HepG2 (cell line): Measurements from ENCODE around the gene MAN2A2. TPM values are rescaled to one million over a fixed set of nuclear protein-coding genes. Genes with fewer than 3 reads are reported as not detected.

ENCODE experiments used
- ATAC-seq: fragments of 200-7000 bp; cut with Tn5 transposase; 3 replicates; pipeline ENCODE4 v1.9.1; 2020; ENCODE audit warnings: mild to moderate bottlenecking, moderate library complexity
- BruUV-seq: library from RNA; stranded (reverse); fragments of 400-500 nt; replicated peaks from 2 replicates; lab custom pipeline; 2021; lab: Mats Ljungman, UMichigan
- CTCF ChIA-PET: fragments of 300-600 bp; formaldehyde crosslinking; extraction: SDS; loops from one replicate; lab custom pipeline; 2021; ENCODE audit warnings: low total read pairs, inconsistent platforms, low intra/inter-chr PET ratio; lab: Yijun Ruan, JAX
- POLR2A ChIA-PET: fragments of 350-600 bp; sonication (Branson Sonifier 250); formaldehyde crosslinking; loops from one replicate; lab custom pipeline; 2020; ENCODE audit warnings: antibody characterized with exemption, inconsistent platforms; lab: Yijun Ruan, JAX
- DNase-seq: peaks from one replicate; pipeline ENCODE4 v3.0.0-alpha.2; 2015; ENCODE audit warnings: low spot score
- FAIRE-seq: peaks from 3 replicates; lab custom pipeline; 2011; peaks lifted over from hg19 to GRCh38; lab: Jason Lieb, UNC
- H2AFZ ChIP-seq: one replicate; pipeline ENCODE4 v1.6.1; 2011; ENCODE audit warnings: low read length, inconsistent platforms
- H3K27ac ChIP-seq: fragments of 300-600 bp; 3 replicates; pipeline ENCODE4 v1.8.0; 2011; ENCODE audit warnings: mixed run types, mild to moderate bottlenecking, mixed read lengths, low read length, inconsistent platforms; ENCODE audit not compliant: insufficient read depth; ENCODE audit errors: extremely low read length
- H3K27me3 ChIP-seq, 2 experiments: fragments of 200-600 bp in 1 of 2; 2 replicates in 1 of 2; 3 replicates in 1 of 2; pipeline versions ENCODE4 v1.6.0 to v1.8.0; 2011; ENCODE audit warnings: low read length in 2 of 2, mild to moderate bottlenecking in 2 of 2, moderate library complexity in 2 of 2, inconsistent platforms in 1 of 2; ENCODE audit not compliant: insufficient read depth in 2 of 2, control insufficient read depth in 1 of 2
- H3K36me3 ChIP-seq, 2 experiments: fragments of 200-600 bp in 1 of 2; replicated peaks in 1 of 2; 2 replicates in 1 of 2; 3 replicates in 1 of 2; pipeline versions ENCODE4 v1.5.1 to v1.8.0; 2011; ENCODE audit warnings: low read length in 2 of 2, inconsistent platforms in 1 of 2; ENCODE audit not compliant: insufficient read depth in 2 of 2, control insufficient read depth in 1 of 2
- H3K4me1 ChIP-seq: 2 replicates; pipeline ENCODE4 v1.5.1; 2012; ENCODE audit warnings: low read length, inconsistent platforms; ENCODE audit not compliant: insufficient read depth
- H3K4me2 ChIP-seq: 2 replicates; pipeline ENCODE4 v1.6.0; 2011; ENCODE audit warnings: low read depth, low read length, inconsistent platforms
- H3K4me3 ChIP-seq, 3 experiments: fragments of 200-600 bp in 1 of 3; sonication (generic), shearing (Covaris generic) in 1 of 3; replicated peaks in 1 of 3; 2 replicates each; pipeline ENCODE4 v1.5.1; 2011 to 2016; ENCODE audit warnings: low read length in 3 of 3, inconsistent platforms in 2 of 3, low read depth in 2 of 3, mild to moderate bottlenecking in 2 of 3, control low read depth in 1 of 3, mixed read lengths in 1 of 3; ENCODE audit not compliant: insufficient read depth in 1 of 3
- H3K79me2 ChIP-seq: one replicate; pipeline ENCODE4 v1.6.1; 2011; ENCODE audit warnings: low read length, inconsistent platforms; ENCODE audit not compliant: insufficient read depth
- H3K9ac ChIP-seq: 2 replicates; pipeline ENCODE4 v1.6.0; 2011; ENCODE audit warnings: mild to moderate bottlenecking, low read depth, low read length, inconsistent platforms; ENCODE audit not compliant: insufficient read depth
- H3K9me3 ChIP-seq: 2 replicates; pipeline ENCODE4 v1.5.1; 2012; ENCODE audit warnings: mild to moderate bottlenecking, low read length
- H4K20me1 ChIP-seq: 2 replicates; pipeline ENCODE4 v1.6.0; 2011; ENCODE audit warnings: inconsistent platforms, mild to moderate bottlenecking, low read length, moderate library complexity; ENCODE audit not compliant: insufficient read depth
- CCAR2 ChIP-seq: fragments of 200-400 bp; formaldehyde crosslinking; optimal IDR thresholded peaks from 2 replicates; pipeline ENCODE3; 2018; ENCODE audit warnings: low read depth, mild to moderate bottlenecking, low read length, moderate library complexity
- DZIP1 ChIP-seq: sonication (generic); formaldehyde crosslinking; IDR thresholded peaks from 2 replicates; pipeline ENCODE4 v1.5.0; 2020; ENCODE audit warnings: mild to moderate bottlenecking, missing genetic modification reagents
- HIVEP1 ChIP-seq: sonication (generic); formaldehyde crosslinking; IDR thresholded peaks from 2 replicates; pipeline ENCODE4 v1.4.0; 2020; ENCODE audit warnings: mild to moderate bottlenecking, missing genetic modification reagents
- HNF1B ChIP-seq: sonication (generic); formaldehyde crosslinking; IDR thresholded peaks from 2 replicates; pipeline ENCODE4 v1.5.1; 2020; ENCODE audit warnings: mild to moderate bottlenecking, moderate library complexity, missing genetic modification reagents
- MEIS1 ChIP-seq: sonication (generic); formaldehyde crosslinking; IDR thresholded peaks from 2 replicates; pipeline ENCODE4 v1.9.0; 2021; ENCODE audit warnings: mild to moderate bottlenecking, missing genetic modification reagents, moderate library complexity, borderline replicate concordance
- PAXIP1 ChIP-seq: sonication (generic); formaldehyde crosslinking; conservative IDR thresholded peaks from 2 replicates; pipeline ENCODE4 v1.4.0; 2020; ENCODE audit warnings: mild to moderate bottlenecking, missing genetic modification reagents, moderate library complexity
- TFDP2 ChIP-seq: sonication (generic); formaldehyde crosslinking; IDR thresholded peaks from 2 replicates; pipeline ENCODE4 v1.4.0; 2020; ENCODE audit warnings: missing genetic modification reagents
- ZBTB39 ChIP-seq: sonication (generic); formaldehyde crosslinking; IDR thresholded peaks from 2 replicates; pipeline ENCODE4 v1.5.0; 2020; ENCODE audit warnings: missing genetic modification reagents
- ZNF180 ChIP-seq: sonication (generic); formaldehyde crosslinking; IDR thresholded peaks from 2 replicates; pipeline ENCODE4 v1.4.0; 2020; ENCODE audit warnings: low read depth, missing genetic modification reagents, borderline replicate concordance
- ZNF367 ChIP-seq: sonication (generic); formaldehyde crosslinking; IDR thresholded peaks from 2 replicates; pipeline ENCODE4 v1.4.0; 2020; ENCODE audit warnings: missing genetic modification reagents, borderline replicate concordance
- ZNF850 ChIP-seq: sonication (generic); formaldehyde crosslinking; conservative IDR thresholded peaks from 2 replicates; pipeline ENCODE4 v1.9.0; 2021; ENCODE audit warnings: mild to moderate bottlenecking, missing genetic modification reagents
- WGBS: methylation state at CpG from one replicate; pipeline ENCODE4 v1.1.6; 2017; ENCODE audit warnings: low lambda C conversion rate; 5-methylcytosine and 5-hydroxymethylcytosine counted together
- in situ Hi-C: cut with HindIII; loops from 2 replicates; pipeline ENCODE4 v1.10.0; 2017; ENCODE audit warnings: low pct_unique_long_range_greater_than_20kb; ENCODE audit not compliant: extremely low pct_ligation_motif_present
- intact Hi-C: fragments of 100-400 bp; cut with micrococcal nuclease; formaldehyde crosslinking; loops from one replicate; pipeline ENCODE4 v1.10.0; 2022; ENCODE audit not compliant: unreplicated experiment
- polyA plus RNA-seq, 8 experiments: library from polyadenylated mRNA; depleted of rRNA in 3 of 8; stranded (reverse) in 7 of 8; unstranded in 1 of 8; fragments of >200 nt; fragmentation: Illumina TruSeq in 4 of 8; extraction: Trizol in 4 of 8; gene quantifications; 2 replicates each; pipeline versions ENCODE4 v1.2.1 to v1.2.3, GENCODE V29; 2011 to 2016; ENCODE audit warnings: low read depth in 4 of 8, missing spikeins in 1 of 8, mixed read lengths in 1 of 8; ENCODE audit not compliant: insufficient read depth in 1 of 8
- total RNA-seq, 5 experiments: library from RNA; depleted of rRNA; stranded (reverse); fragments of >200 nt; fragmentation: Illumina TruSeq; extraction: Trizol; gene quantifications; 2 replicates each; pipeline ENCODE4 v1.2.3, GENCODE V29; 2016; ENCODE audit warnings: low read depth in 1 of 5

Gene MAN2A2
- total and polyA plus RNA-seq, 2 of the 13 experiments (the other 11 are each of a cell fraction or from before 2014, with no cell fraction given): 17.5 to 51.5 TPM

GRCh38 chr15:90878660-90879059 is 24.4 kb upstream of the MAN2A2 start:
- Histone ChIP-seq H3K27me3 (no peaks in the 10 kb centered on the region), H2AFZ (no peak overlapping the region), H3K4me2 (no peak overlapping the region), H3K4me3 (no peak overlapping the region), H3K36me3 (peaks cover 7 to 43% of the 10 kb centered on the region in 2 experiments; a peak in 4 of 5 replicates), H3K4me1 (peaks cover 28% of the 10 kb centered on the region), H3K9ac (no peak overlapping the region), H4K20me1 (peaks cover 18% of the 10 kb centered on the region; the same call in 1 of the 2 replicates), H3K79me2 (peaks cover 2% of the 10 kb centered on the region), H3K27ac (no peak overlapping the region), H3K9me3 (no peaks in the 10 kb centered on the region)
- WGBS: 98% methylated on average over 8 of the region's 15 CpGs
- intact Hi-C loops (no loop called here), in situ Hi-C loops (no loop called here)
- FAIRE-seq (no peak), DNase-seq (no peak), ATAC-seq (no peak)
- ChIA-PET CTCF (no interaction called here), POLR2A (no interaction called here)
- TF ChIP-seq DZIP1 (CRISPR knock-in tag): no peak
- no peak for TF ChIP-seq HNF1B (CRISPR knock-in tag)
- TF ChIP-seq ZNF367 (CRISPR knock-in tag): no peak
- TF ChIP-seq PAXIP1: no peak
- no peak for TF ChIP-seq MEIS1 (CRISPR knock-in tag)
- no peak for TF ChIP-seq TFDP2
- no peak for TF ChIP-seq CCAR2
- TF ChIP-seq ZNF850 (CRISPR knock-in tag): no peak
- no peak for TF ChIP-seq HIVEP1 (CRISPR knock-in tag)
- no peak for TF ChIP-seq ZNF180 (CRISPR knock-in tag)
- no peak for TF ChIP-seq ZBTB39 (CRISPR knock-in tag)
- no TSS peak for BruUV-seq
